Measurements from ENCODE around the gene MB21D2.
A peak's percentile ranks its signal among the peaks of the same experiment; 100 is the strongest.
"Not testable (repeated sequence)": the region's sequence is repeated elsewhere in the genome, so short reads cannot be mapped to it uniquely, and the experiment has no call there.

The MB21D2 gene

GRCh38 chr3:192917404-192918274 is at the start of gene MB21D2:
Gene MB21D2, minus strand, starts transcription at chr3:192917856. Its CDS starts 16 bp downstream, at chr3:192917840.
- peak; percentile 45 for FAIRE-seq

GRCh38 chr3:192964959-192965719 is 47.5 kb upstream of the MB21D2 start:
- not testable (repeated sequence) for FAIRE-seq

- FAIRE-seq = no peak
Measured at GRCh38 chr3:192959773-192960172, 42.1 kb upstream of the MB21D2 start.

GRCh38 chr3:192958219-192958872 is 40.7 kb upstream of the MB21D2 start:
- no peak for FAIRE-seq

GRCh38 chr3:192957441-192958021 is 39.9 kb upstream of the MB21D2 start:
- FAIRE-seq = no peak

GRCh38 chr3:192953926-192954325 is 36.3 kb upstream of the MB21D2 start:
- no peak for FAIRE-seq

- FAIRE-seq = no peak
Measured at GRCh38 chr3:192947421-192947820, 29.8 kb upstream of the MB21D2 start.

GRCh38 chr3:192943393-192943792 is 25.7 kb upstream of the MB21D2 start:
- FAIRE-seq = no peak

- FAIRE-seq = no peak
Measured at GRCh38 chr3:192942625-192943024, 25.0 kb upstream of the MB21D2 start.

GRCh38 chr3:192940129-192940528 is 22.5 kb upstream of the MB21D2 start:
- no peak for FAIRE-seq

- FAIRE-seq = no peak
Measured at GRCh38 chr3:192935441-192935840, 17.8 kb upstream of the MB21D2 start.

- FAIRE-seq = no peak
Measured at GRCh38 chr3:192933779-192934460, 16.3 kb upstream of the MB21D2 start.

GRCh38 chr3:192933259-192933658 is 15.6 kb upstream of the MB21D2 start:
- no peak for FAIRE-seq

- no peak for FAIRE-seq
Measured at GRCh38 chr3:192931825-192932224, 14.2 kb upstream of the MB21D2 start.

- FAIRE-seq = no peak
Measured at GRCh38 chr3:192930577-192930976, 12.9 kb upstream of the MB21D2 start.

GRCh38 chr3:192929755-192930547 is 12.3 kb upstream of the MB21D2 start:
- no peak for FAIRE-seq

GRCh38 chr3:192929146-192929545 is 11.5 kb upstream of the MB21D2 start:
- FAIRE-seq = no peak

- FAIRE-seq = no peak
Measured at GRCh38 chr3:192928720-192929119, 11.1 kb upstream of the MB21D2 start.

GRCh38 chr3:192928016-192928415 is 10.4 kb upstream of the MB21D2 start:
- no peak for FAIRE-seq

GRCh38 chr3:192927016-192927415 is 9.4 kb upstream of the MB21D2 start:
- no peak for FAIRE-seq

GRCh38 chr3:192923731-192924130 is 6.1 kb upstream of the MB21D2 start:
- no peak for FAIRE-seq

- FAIRE-seq = no peak
Measured at GRCh38 chr3:192921793-192922192, 4.1 kb upstream of the MB21D2 start.
